Measurements from ENCODE around the gene UVRAG.

DNA sequence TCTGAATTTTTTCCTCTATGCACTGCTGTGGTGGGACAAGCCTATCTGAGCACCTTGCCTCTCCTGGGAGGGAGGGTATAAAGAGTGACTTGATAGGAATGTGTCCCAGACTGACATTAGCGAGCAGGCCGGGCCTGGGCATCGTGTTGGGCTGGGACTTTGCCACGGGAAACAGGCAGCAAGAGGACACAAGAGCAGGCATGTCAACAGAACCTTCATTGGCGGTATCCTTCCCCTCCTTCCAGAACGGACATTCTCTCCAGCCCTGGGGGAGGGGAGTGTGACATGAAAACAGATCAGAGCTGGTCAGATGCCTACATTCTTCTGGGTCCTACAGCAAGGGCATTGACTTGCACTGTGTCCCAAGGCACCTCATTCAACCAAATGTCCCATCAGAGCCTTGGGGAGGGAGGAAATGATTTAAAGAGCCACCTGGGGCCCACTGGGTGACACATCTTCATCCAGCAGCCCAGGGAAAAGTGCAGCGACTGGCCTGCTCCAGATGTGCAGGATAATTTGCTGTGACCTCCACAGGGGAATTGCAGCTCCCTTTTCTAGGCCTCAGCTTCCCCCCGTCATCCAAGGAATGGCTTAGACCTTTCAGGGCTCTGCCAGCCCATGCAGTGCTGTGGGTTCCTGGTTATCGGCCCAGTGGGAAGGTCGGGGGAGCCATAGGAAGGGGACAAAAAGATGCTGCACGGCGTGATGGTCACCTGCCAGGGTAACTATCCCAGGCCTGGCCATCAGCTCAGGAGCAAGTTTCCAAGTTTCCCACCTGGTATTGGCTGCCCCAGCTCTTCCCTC lies 21.8 kb upstream of the UVRAG start:
- TF ChIP-seq, protein P1, sequence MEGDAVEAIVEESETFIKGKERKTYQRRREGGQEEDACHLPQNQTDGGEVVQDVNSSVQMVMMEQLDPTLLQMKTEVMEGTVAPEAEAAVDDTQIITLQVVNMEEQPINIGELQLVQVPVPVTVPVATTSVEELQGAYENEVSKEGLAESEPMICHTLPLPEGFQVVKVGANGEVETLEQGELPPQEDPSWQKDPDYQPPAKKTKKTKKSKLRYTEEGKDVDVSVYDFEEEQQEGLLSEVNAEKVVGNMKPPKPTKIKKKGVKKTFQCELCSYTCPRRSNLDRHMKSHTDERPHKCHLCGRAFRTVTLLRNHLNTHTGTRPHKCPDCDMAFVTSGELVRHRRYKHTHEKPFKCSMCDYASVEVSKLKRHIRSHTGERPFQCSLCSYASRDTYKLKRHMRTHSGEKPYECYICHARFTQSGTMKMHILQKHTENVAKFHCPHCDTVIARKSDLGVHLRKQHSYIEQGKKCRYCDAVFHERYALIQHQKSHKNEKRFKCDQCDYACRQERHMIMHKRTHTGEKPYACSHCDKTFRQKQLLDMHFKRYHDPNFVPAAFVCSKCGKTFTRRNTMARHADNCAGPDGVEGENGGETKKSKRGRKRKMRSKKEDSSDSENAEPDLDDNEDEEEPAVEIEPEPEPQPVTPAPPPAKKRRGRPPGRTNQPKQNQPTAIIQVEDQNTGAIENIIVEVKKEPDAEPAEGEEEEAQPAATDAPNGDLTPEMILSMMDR (IDR thresholded peaks at IDR 0.05 in 8 of 11, conservative IDR thresholded peaks at IDR 0.05 in 3 of 11): no peak
- TF ChIP-seq POLR2AphosphoS5 (IDR thresholded peaks at IDR 0.05): no peak
- TF ChIP-seq POLR2A (IDR thresholded peaks at IDR 0.05): no peak

Data from spleen (tissue), 7 donors.